SK-N-MC (cell line): Measurements from ENCODE around the gene CAND2.
"Not testable (repeated sequence)": the region's sequence is repeated elsewhere in the genome, so short reads cannot be mapped to it uniquely, and the experiment has no call there.

Experiments used
- EZH2 ChIP-seq: fragments of 200-600 bp; sonication (generic); IDR thresholded peaks from one replicate; pipeline ENCODE4 v1.6.1; 2017; ENCODE audit warnings: antibody characterized with exemption
- FOXP2 ChIP-seq: optimal IDR thresholded peaks from 2 replicates; pipeline ENCODE3; 2011; ENCODE audit warnings: mild to moderate bottlenecking, moderate library complexity; ENCODE audit not compliant: insufficient read depth; ENCODE audit errors: extremely low read length, control extremely low read depth
- POLR2AphosphoS5 ChIP-seq: IDR thresholded peaks from 2 replicates; pipeline ENCODE4 v1.6.1; 2012; ENCODE audit warnings: mild to moderate bottlenecking, low read depth, low read length, borderline replicate concordance

DNA sequence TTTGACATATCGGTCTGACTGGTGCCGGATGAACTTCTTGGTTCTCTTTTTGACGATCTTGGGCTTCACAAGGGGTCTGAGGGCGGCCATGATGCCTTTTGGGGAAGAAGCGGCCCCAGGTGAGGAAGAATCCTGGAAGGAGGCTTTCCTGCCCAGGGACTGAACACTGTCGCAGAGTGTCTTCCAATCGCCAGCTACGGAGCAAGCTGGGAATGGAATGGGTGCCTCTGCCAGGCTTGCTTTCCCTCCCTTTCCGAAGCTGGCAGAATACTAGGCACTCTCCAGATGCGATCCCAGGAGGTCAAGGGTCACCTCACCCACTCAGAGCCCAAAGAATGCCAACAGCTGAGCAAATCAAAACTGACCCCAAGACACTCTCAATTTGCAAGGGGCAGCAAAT, 43.7 kb downstream of the CAND2 start:
- not testable (repeated sequence) for TF ChIP-seq POLR2AphosphoS5, EZH2, FOXP2
